ENCODE data around the gene ODF2L. TPM values are rescaled to one million over a fixed set of nuclear protein-coding genes. Genes with fewer than 3 reads are reported as not detected.

Gene ODF2L
- total RNA-seq, 1 experiment from 2014 or later = 27.3 TPM

DNA sequence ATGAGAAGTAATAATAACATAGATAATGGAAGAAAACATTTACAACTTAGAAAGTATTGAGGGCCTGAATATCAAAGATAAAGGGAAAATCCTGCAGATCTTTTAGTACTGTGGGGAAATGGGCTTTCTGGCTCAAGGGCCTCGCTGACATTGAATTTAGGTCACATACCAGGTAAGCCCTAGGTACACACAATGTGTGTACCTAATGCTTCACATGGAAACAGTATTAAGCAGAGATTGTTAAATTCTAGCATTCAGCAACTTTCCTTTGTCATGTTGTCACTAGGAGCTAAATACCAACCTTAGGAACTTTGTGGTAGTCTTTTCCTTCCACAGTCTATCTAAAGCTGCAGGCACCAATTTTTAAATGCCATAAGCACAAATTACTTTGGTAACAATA is 49.7 kb downstream of the ODF2L start:
- H2AK5ac ChIP-seq (ENCODE audit: insufficient read length, low read length) = no peak overlapping the region
- H3K36me3 Mint-ChIP-seq (ENCODE audit: insufficient read depth in 1 of 3, low read depth in 3 of 3) = peaks cover 10 to 15% (median 11%) of the 10 kb centered on the region in 3 experiments; a peak in 6 of 7 replicates
- H3K79me2 ChIP-seq (ENCODE audit: insufficient read depth, low read length) = no peaks in the 10 kb centered on the region
- H3K4me1 Mint-ChIP-seq = no peaks in the 10 kb centered on the region
- no peak overlapping the region for H2BK15ac ChIP-seq (ENCODE audit: low read depth, low read length)
- H2BK120ac ChIP-seq (ENCODE audit: low read depth, low read length, poor library complexity, severe bottlenecking) = no peak overlapping the region
- no peak overlapping the region for H3K27ac Mint-ChIP-seq
- H2BK12ac ChIP-seq (ENCODE audit: insufficient read length, low read depth, low read length) = no peak overlapping the region
- no peaks in the 10 kb centered on the region for H3K27me3 ChIP-seq (ENCODE audit: insufficient read depth, low read length)
- no peak overlapping the region for H3K18ac ChIP-seq (ENCODE audit: insufficient read length, low read depth, low read length)
- H3K4me1 ChIP-seq (ENCODE audit: insufficient read depth, low read length) = no peaks in the 10 kb centered on the region
- H3K4me3 Mint-ChIP-seq = no peak overlapping the region
- no peaks in the 10 kb centered on the region for H3K79me1 ChIP-seq (ENCODE audit: insufficient read depth, low read depth, low read length, poor library complexity, severe bottlenecking)
- H3K4ac ChIP-seq (ENCODE audit: low read depth, low read length) = no peak overlapping the region
- no peak overlapping the region for H3K4me2 ChIP-seq (ENCODE audit: insufficient read depth, insufficient read length, low read length)
- no peak overlapping the region for H3T11ph ChIP-seq (ENCODE audit: low read length)
- WGBS (ENCODE audit: extremely low coverage, insufficient read length, low lambda C conversion rate) = no CpG with 5 or more reads among the region's 1 CpG
- H3K9me3 Mint-ChIP-seq = peaks cover 3 to 6% of the 10 kb centered on the region in 2 experiments; a peak in 1 of 5 replicates
- no peak for TF ChIP-seq CTCF (conservative IDR thresholded peaks at IDR 0.05)
- H3K14ac ChIP-seq (ENCODE audit: insufficient read depth, low read length) = no peak overlapping the region
- no peak overlapping the region for H2BK5ac ChIP-seq (ENCODE audit: insufficient read length, low read length)
- no peak overlapping the region for H2AFZ ChIP-seq (ENCODE audit: low read length)
- H2BK20ac ChIP-seq (ENCODE audit: low read depth, low read length, poor library complexity, severe bottlenecking) = no peak overlapping the region
- no peaks in the 10 kb centered on the region for H3K9me3 ChIP-seq (ENCODE audit: control insufficient read depth, low read depth, low read length)
- H3K23me2 ChIP-seq (ENCODE audit: insufficient read length, low read depth, low read length, poor library complexity, severe bottlenecking) = no peaks in the 10 kb centered on the region
- no peak overlapping the region for H4K8ac ChIP-seq (replicated peaks; ENCODE audit: insufficient read length, low read depth, low read length)
- no peak overlapping the region for H3K9ac ChIP-seq (ENCODE audit: extremely low read depth, insufficient read length, low read length)
- H3K27me3 Mint-ChIP-seq (ENCODE audit: low read depth) = no peaks in the 10 kb centered on the region; the same call in 1 of the 2 replicates
- H4K5ac ChIP-seq (ENCODE audit: insufficient read length, low read depth, low read length) = no peak overlapping the region
- no peak for DNase-seq
- H4K20me1 ChIP-seq (ENCODE audit: control insufficient read depth, insufficient read depth, insufficient read length) = no peaks in the 10 kb centered on the region
- no peak overlapping the region for H3K27ac ChIP-seq (ENCODE audit: insufficient read length, low read depth, low read length)
- no peak overlapping the region for H3K23ac ChIP-seq (ENCODE audit: insufficient read length, low read depth, low read length)
- no peak overlapping the region for H4K91ac ChIP-seq (ENCODE audit: insufficient read length, low read depth, low read length)
- no peak overlapping the region for H3K56ac ChIP-seq (ENCODE audit: insufficient read length, low read depth, low read length)
